Measurements from ENCODE around the gene FADD.

The FADD gene

GRCh38 chr11:70242885-70243284 lies 39.8 kb downstream of the FADD start:
- no peak for DNase-seq

GRCh38 chr11:70243912-70244652 lies 41.0 kb downstream of the FADD start:
- DNase-seq, result no peak

GRCh38 chr11:70244698-70245097 lies 41.6 kb downstream of the FADD start:
- DNase-seq, result no peak

- DNase-seq, result no peak
Observed at GRCh38 chr11:70246196-70246595, 43.1 kb downstream of the FADD start.

- DNase-seq, result no peak
Observed at GRCh38 chr11:70247042-70247709, 44.1 kb downstream of the FADD start.

- DNase-seq, result no peak
Observed at GRCh38 chr11:70247710-70248072, 44.6 kb downstream of the FADD start.

GRCh38 chr11:70250876-70251658 lies 48.0 kb downstream of the FADD start:
- DNase-seq, result no peak

- DNase-seq, result no peak
Observed at GRCh38 chr11:70251659-70252321, 48.7 kb downstream of the FADD start.

- no peak for DNase-seq
Observed at GRCh38 chr11:70252844-70253243, 49.7 kb downstream of the FADD start.

GRCh38 chr11:70255477-70256116 lies 52.5 kb downstream of the FADD start:
- DNase-seq, result no peak

Measured in activated T-cell treated with anti-CD3 and anti-CD28 coated beads, Interleukin-2, amount 50 U/mL, for 1 hour (primary cell).